HCT116 (cell line): Measurements from ENCODE around the gene ARHGAP10. TPM values are rescaled to one million over a fixed set of nuclear protein-coding genes. Genes with fewer than 3 reads are reported as not detected.

Experiments
- ATAC-seq: fragments of 200-7000 bp; cut with Tn5 transposase; 2 replicates; pipeline ENCODE4 v1.9.1; 2020; ENCODE audit warnings: mild to moderate bottlenecking, moderate library complexity
- BruUV-seq: library from RNA; stranded (reverse); fragments of 400-500 nt; replicated peaks from 2 replicates; lab custom pipeline; 2021; lab: Mats Ljungman, UMichigan
- CTCF ChIA-PET: fragments of 300-600 bp; sonication (Branson Sonifier 250); formaldehyde crosslinking; loops from one replicate; lab custom pipeline; 2021; ENCODE audit warnings: antibody characterized with exemption; lab: Charles Lee
- POLR2A ChIA-PET: fragments of 300-600, 350-600 bp; sonication (Branson Sonifier 250); formaldehyde crosslinking; loops from one replicate; lab custom pipeline; 2021; ENCODE audit warnings: antibody characterized with exemption; lab: Charles Lee
- RAD21 ChIA-PET, 2 experiments: fragments of 300-600 bp; sonication (Branson Sonifier 250); formaldehyde crosslinking; loops; one replicate each; lab custom pipeline; 2023; ENCODE audit warnings: low total read pairs in 2 of 2; ENCODE audit not compliant: uncharacterized antibody in 2 of 2, unreplicated experiment in 2 of 2, low non-redundant PET in 1 of 2; lab: Charles Lee
- DNase-seq: peaks from one replicate; pipeline ENCODE4 v3.0.0-alpha.2; 2010; ENCODE audit warnings: low read depth, low spot score
- H2AFZ ChIP-seq: fragments of 200-600 bp; shearing (Covaris generic), sonication (generic); 2 replicates; pipeline ENCODE4 v1.6.1; 2017; ENCODE audit warnings: low read depth, mixed run types, mixed read lengths, antibody characterized with exemption, low read length; ENCODE audit not compliant: poor library complexity, severe bottlenecking
- H3K27ac ChIP-seq: 2 replicates; pipeline ENCODE4 v1.5.1; 2012; ENCODE audit warnings: low read depth, low read length
- H3K27me3 ChIP-seq: fragments of 200-600 bp; sonication (generic); 2 replicates; pipeline ENCODE4 v1.6.1; 2016; ENCODE audit warnings: mixed run types, low read length, mixed read lengths; ENCODE audit not compliant: insufficient read depth
- H3K36me3 ChIP-seq, 2 experiments: fragments of 200-500 bp in 1 of 2; fragments of 200-600 bp in 1 of 2; sonication (Bioruptor generic) in 1 of 2; sonication (generic) in 1 of 2; 2 replicates each; pipeline versions ENCODE4 v1.5.1 to v1.6.1; 2014 to 2016; ENCODE audit warnings: low read length in 2 of 2, inconsistent platforms in 1 of 2, mixed read lengths in 1 of 2, mixed run types in 1 of 2; ENCODE audit not compliant: insufficient read depth in 2 of 2, control insufficient read depth in 1 of 2
- H3K4me1 ChIP-seq, 2 experiments: fragments of 200-600 bp in 1 of 2; sonication (generic) in 1 of 2; 2 replicates each; pipeline versions ENCODE4 v1.5.1 to v1.6.1; 2012 to 2017; ENCODE audit warnings: low read length in 2 of 2, inconsistent platforms in 1 of 2, mild to moderate bottlenecking in 1 of 2, mixed read lengths in 1 of 2, mixed run types in 1 of 2, moderate library complexity in 1 of 2; ENCODE audit not compliant: insufficient read depth in 2 of 2, control insufficient read depth in 1 of 2
- H3K4me2 ChIP-seq: fragments of 200-600 bp; sonication (generic); 2 replicates; pipeline ENCODE4 v1.6.1; 2017; ENCODE audit warnings: mixed run types, low read length, mixed read lengths
- H3K4me3 ChIP-seq, 2 experiments: fragments of 200-600 bp in 1 of 2; sonication (generic) in 1 of 2; replicated peaks in 1 of 2; 2 replicates each; pipeline ENCODE4 v1.5.1; 2011 to 2016; ENCODE audit warnings: low read length in 2 of 2, control low read depth in 1 of 2, low read depth in 1 of 2, mild to moderate bottlenecking in 1 of 2, mixed read lengths in 1 of 2, mixed run types in 1 of 2
- H3K79me2 ChIP-seq: fragments of 200-600 bp; sonication (generic); 2 replicates; pipeline ENCODE4 v1.6.1; 2017; ENCODE audit warnings: mild to moderate bottlenecking, mixed run types, low read length, moderate library complexity, mixed read lengths; ENCODE audit not compliant: insufficient read depth
- H3K9ac ChIP-seq: fragments of 200-600 bp; sonication (generic); 2 replicates; pipeline ENCODE4 v1.6.1; 2016; ENCODE audit warnings: low read length, mixed read lengths
- H3K9me2 ChIP-seq: fragments of 200-600 bp; sonication (generic), shearing (Covaris generic); 2 replicates; pipeline ENCODE4 v1.6.1; 2017; ENCODE audit warnings: mixed run types, mild to moderate bottlenecking, moderate library complexity; ENCODE audit not compliant: insufficient read depth
- H3K9me3 ChIP-seq, 2 experiments: fragments of 200-500 bp in 1 of 2; fragments of 200-600 bp in 1 of 2; sonication (Bioruptor generic) in 1 of 2; sonication (generic) in 1 of 2; 2 replicates each; pipeline ENCODE4 v1.6.1; 2014 to 2017; ENCODE audit warnings: low read length in 2 of 2, mixed read lengths in 2 of 2, inconsistent platforms in 1 of 2, low read depth in 1 of 2, mild to moderate bottlenecking in 1 of 2, mixed run types in 1 of 2, moderate library complexity in 1 of 2; ENCODE audit not compliant: control insufficient read depth in 1 of 2, insufficient read depth in 1 of 2
- H4K20me1 ChIP-seq: fragments of 200-600 bp; sonication (generic), shearing (Covaris generic); 2 replicates; pipeline ENCODE4 v1.6.1; 2017; ENCODE audit warnings: mixed run types, mild to moderate bottlenecking, moderate library complexity; ENCODE audit not compliant: insufficient read depth
- ATF3 ChIP-seq: IDR thresholded peaks from 2 replicates; pipeline ENCODE4 v1.6.1; 2012
- CBX3 ChIP-seq: IDR thresholded peaks from 2 replicates; pipeline ENCODE4 v1.6.1; 2012; ENCODE audit warnings: low read depth
- CEBPB ChIP-seq: IDR thresholded peaks from 2 replicates; pipeline ENCODE4 v1.6.1; 2012; ENCODE audit warnings: low read depth
- CTCF ChIP-seq, 3 experiments: fragments of 200-600 bp in 1 of 3; sonication (generic) in 1 of 3; IDR thresholded peaks in 2 of 3; conservative IDR thresholded peaks in 1 of 3; 2 replicates each; pipeline ENCODE4 v1.5.1; 2012 to 2017; ENCODE audit warnings: low read depth in 2 of 3, low read length in 2 of 3, antibody characterized with exemption in 1 of 3, borderline replicate concordance in 1 of 3, control low read depth in 1 of 3, mild to moderate bottlenecking in 1 of 3, mixed read lengths in 1 of 3, mixed run types in 1 of 3, moderate library complexity in 1 of 3; ENCODE audit not compliant: insufficient read depth in 1 of 3
- EGR1 ChIP-seq: IDR thresholded peaks from 2 replicates; pipeline ENCODE4 v1.6.1; 2012; ENCODE audit warnings: low read depth
- FOSL1 ChIP-seq: IDR thresholded peaks from 2 replicates; pipeline ENCODE4 v1.6.1; 2012; ENCODE audit warnings: low read depth
- MAX ChIP-seq: IDR thresholded peaks from 2 replicates; pipeline ENCODE4 v1.6.1; 2012
- POLR2AphosphoS5 ChIP-seq: IDR thresholded peaks from 2 replicates; pipeline ENCODE4 v1.6.1; 2011; ENCODE audit warnings: mild to moderate bottlenecking, low read depth, low read length, moderate library complexity
- RAD21 ChIP-seq: IDR thresholded peaks from 2 replicates; pipeline ENCODE4 v1.6.1; 2012; ENCODE audit warnings: low read depth, mild to moderate bottlenecking
- SIN3A ChIP-seq: IDR thresholded peaks from 2 replicates; pipeline ENCODE4 v1.6.1; 2012; ENCODE audit warnings: low read depth
- SRF ChIP-seq: IDR thresholded peaks from 2 replicates; pipeline ENCODE4 v1.6.1; 2012; ENCODE audit warnings: low read depth
- YY1 ChIP-seq: IDR thresholded peaks from 2 replicates; pipeline ENCODE4 v1.6.1; 2011; ENCODE audit warnings: low read length, low read depth, moderate library complexity, mild to moderate bottlenecking; ENCODE audit not compliant: insufficient replicate concordance; ENCODE audit errors: extremely low read depth
- ZBTB33 ChIP-seq: IDR thresholded peaks from 2 replicates; pipeline ENCODE4 v1.6.1; 2011; ENCODE audit warnings: mild to moderate bottlenecking, low read length, moderate library complexity; ENCODE audit not compliant: insufficient replicate concordance; ENCODE audit errors: extremely low read depth
- ZFX ChIP-seq: fragments of 450-650 bp; IDR thresholded peaks from 2 replicates; pipeline ENCODE4 v1.6.1; 2017
- intact Hi-C: fragments of 100-400 bp; cut with micrococcal nuclease; formaldehyde crosslinking; loops from 2 replicates; pipeline ENCODE4 v1.10.0; 2022
- total RNA-seq: library from RNA; stranded (reverse); gene quantifications from one replicate; pipeline ENCODE4 v1.2.1, GENCODE V29; 2021; ENCODE audit not compliant: unreplicated experiment

ARHGAP10 gene
- total RNA-seq, 1 experiment from 2014 or later, result 24.7 TPM

- TF ChIP-seq CTCF (IDR thresholded peaks at IDR 0.05 in 2 of 3, conservative IDR thresholded peaks at IDR 0.05 in 1 of 3; ENCODE audit: borderline replicate concordance in 1 of 3, insufficient read depth in 1 of 3, low read depth in 2 of 3, low read length in 2 of 3), result no peak
- TF ChIP-seq RAD21, result no peak
- no peak for TF ChIP-seq CBX3
- no peak for TF ChIP-seq FOSL1
- TF ChIP-seq ZBTB33, result no peak
- no peak for TF ChIP-seq EGR1
- no peak for TF ChIP-seq SRF
- TF ChIP-seq ATF3, result no peak
- TF ChIP-seq ZFX, result no peak
Observed at GRCh38 chr4:148052448-148052847, 320.6 kb downstream of the ARHGAP10 start (continued).

- intact Hi-C loops, result no loop called here
- Histone ChIP-seq H3K9ac (no peak overlapping the region), H2AFZ (no peak overlapping the region), H3K4me3 (no peak overlapping the region), H3K79me2 (no peaks in the 10 kb centered on the region), H4K20me1 (no peaks in the 10 kb centered on the region), H3K4me1 (peaks cover 10 to 23% of the 10 kb centered on the region in 2 experiments; a peak in 3 of 4 replicates), H3K9me3 (no peaks in the 10 kb centered on the region), H3K27me3 (no peaks in the 10 kb centered on the region), H3K36me3 (no peaks in the 10 kb centered on the region), H3K27ac (no peak overlapping the region), H3K9me2 (no peaks in the 10 kb centered on the region), H3K4me2 (no peak overlapping the region)
- DNase-seq (no peak), ATAC-seq (no peak)
- ChIA-PET RAD21 (no interaction called here), POLR2A (no interaction called here), CTCF (no interaction called here)
- BruUV-seq, result no TSS peak
- no peak for TF ChIP-seq SIN3A
- TF ChIP-seq EGR1, result no peak
- TF ChIP-seq YY1, result no peak
- no peak for TF ChIP-seq MAX
- TF ChIP-seq ZBTB33, result no peak
- no peak for TF ChIP-seq CEBPB
- no peak for TF ChIP-seq SRF
- TF ChIP-seq POLR2AphosphoS5, result no peak
Observed at GRCh38 chr4:148053298-148054003, 321.6 kb downstream of the ARHGAP10 start.
